Measurements from ENCODE around the gene P4HA2.
A peak's percentile ranks its signal among the peaks of the same experiment; 100 is the strongest.

P4HA2 gene

DNA sequence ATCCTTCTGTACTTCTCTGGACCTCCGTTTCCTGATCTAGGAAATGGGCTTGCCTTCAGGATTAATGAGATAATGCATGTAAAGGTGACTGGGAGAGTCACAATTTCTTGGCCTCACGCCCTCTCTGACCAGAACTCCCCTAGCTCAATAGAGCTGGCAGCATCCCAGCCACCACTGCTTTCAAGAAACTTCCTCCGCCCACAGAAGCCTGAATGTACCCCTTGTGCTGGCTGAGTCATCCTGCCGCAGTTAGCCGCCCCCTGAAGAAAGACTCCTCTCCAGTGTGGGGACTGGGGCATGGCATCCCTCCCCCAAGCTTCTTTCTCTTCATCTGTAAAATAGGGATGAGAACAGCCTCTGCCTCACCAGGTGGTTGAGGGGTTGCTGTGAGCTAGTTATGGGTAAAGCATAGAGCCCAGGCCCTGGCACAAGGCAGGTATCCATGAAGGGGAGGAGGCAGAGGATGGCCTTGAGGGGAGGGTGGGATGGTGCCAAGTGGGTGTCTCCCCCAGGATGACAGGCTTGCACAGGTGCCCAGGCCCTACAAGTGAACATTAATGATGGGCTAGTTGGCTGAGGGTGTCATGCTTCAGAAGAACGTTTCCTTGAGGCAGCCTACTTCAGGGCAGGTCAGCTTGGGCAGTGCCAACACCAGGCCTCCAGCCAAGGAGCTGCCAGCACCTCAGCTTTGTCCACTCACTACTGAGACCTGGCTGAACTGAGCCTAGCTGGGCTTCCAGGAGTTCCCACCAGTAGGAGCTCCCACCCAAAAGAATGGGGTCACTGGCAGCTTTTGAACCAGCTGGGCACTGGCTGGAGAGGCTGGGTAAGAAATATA lies 33.3 kb upstream of the P4HA2 start:
- TF ChIP-seq ISL1 (CRISPR knock-in tag; IDR thresholded peaks at IDR 0.05) (0 out of 2 replicates have a peak, but pooled peaks have one; percentile 7), ZFP3 (CRISPR knock-in tag; IDR thresholded peaks at IDR 0.05) (0 out of 2 replicates have a peak, but pooled peaks have one; percentile 35), RARB (CRISPR knock-in tag; IDR thresholded peaks at IDR 0.05) (no peak)
- no peak; the same call in 2 of the 3 replicates for ATAC-seq

- peak; percentile 4; the same call in 2 of the 3 replicates for ATAC-seq
- TF ChIP-seq TCF4 (CRISPR knock-in tag; IDR thresholded peaks at IDR 0.05; ENCODE audit: borderline replicate concordance), result no peak
- TF ChIP-seq ZC3H10 (CRISPR knock-in tag; IDR thresholded peaks at IDR 0.05), result no peak
- no peak for TF ChIP-seq ISL1 (CRISPR knock-in tag; IDR thresholded peaks at IDR 0.05)
- no peak for TF ChIP-seq PPARA (CRISPR knock-in tag; IDR thresholded peaks at IDR 0.05; ENCODE audit: borderline replicate concordance)
- TF ChIP-seq ARNTL (CRISPR knock-in tag; IDR thresholded peaks at IDR 0.05; ENCODE audit: borderline replicate concordance, low read depth), result no peak
- no peak for TF ChIP-seq SNAI2 (CRISPR knock-in tag; IDR thresholded peaks at IDR 0.05)
- TF ChIP-seq ZFP30 (CRISPR knock-in tag; IDR thresholded peaks at IDR 0.05), result no peak
Observed at GRCh38 chr5:132260051-132260450, 32.4 kb upstream of the P4HA2 start.

DNA sequence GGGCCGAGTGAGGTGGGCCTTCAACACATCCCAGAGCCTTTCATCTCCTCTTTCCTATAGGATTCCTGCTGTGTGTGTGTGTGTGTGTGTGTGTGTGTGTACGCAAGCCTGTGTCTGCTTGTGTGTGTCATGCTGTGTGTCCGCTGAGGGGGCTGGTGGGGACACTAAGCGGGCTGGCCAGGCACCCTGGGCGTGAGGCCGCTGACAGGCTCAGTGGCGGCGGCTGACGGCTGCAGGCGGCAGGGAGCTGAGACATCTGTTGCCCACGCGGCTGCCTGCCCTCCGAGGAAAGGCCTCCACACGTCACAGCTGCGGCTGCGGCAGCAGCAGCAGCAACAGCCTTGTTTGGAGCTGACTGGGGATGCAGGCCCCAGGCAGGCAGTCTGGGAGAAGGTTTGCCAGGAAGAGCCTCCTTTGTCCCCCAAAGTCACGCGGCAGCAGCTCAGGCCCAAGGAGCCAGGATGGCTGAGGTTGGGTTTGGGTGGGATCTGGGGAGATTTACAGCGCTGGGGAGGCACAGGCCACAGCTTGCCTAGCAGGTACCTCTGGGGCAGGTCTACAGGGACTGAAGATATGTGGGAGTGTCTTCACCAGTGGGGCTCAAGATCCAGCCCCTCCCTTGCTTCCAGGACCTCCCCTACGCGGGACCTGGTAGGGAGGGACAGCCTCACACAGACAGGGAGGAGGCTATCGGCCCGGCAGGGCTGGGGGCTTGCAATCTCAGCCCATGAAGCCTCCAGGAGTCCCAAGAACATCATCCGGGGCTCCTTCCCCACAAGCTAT lies 31.6 kb upstream of the P4HA2 start:
- TF ChIP-seq ZNF8 (CRISPR knock-in tag; IDR thresholded peaks at IDR 0.05) (no peak), BACH2 (CRISPR knock-in tag; IDR thresholded peaks at IDR 0.05; ENCODE audit: borderline replicate concordance) (no peak), ARNTL (CRISPR knock-in tag; IDR thresholded peaks at IDR 0.05; ENCODE audit: borderline replicate concordance, low read depth) (no peak), CSRNP3 (CRISPR knock-in tag; IDR thresholded peaks at IDR 0.05) (no peak), ZNF565 (CRISPR knock-in tag; conservative IDR thresholded peaks at IDR 0.05; ENCODE audit: low read depth) (no peak), ZFP3 (CRISPR knock-in tag; IDR thresholded peaks at IDR 0.05) (0 out of 2 replicates have a peak, but pooled peaks have one; percentile 23), OSR1 (CRISPR knock-in tag; IDR thresholded peaks at IDR 0.05) (no peak), ZC3H10 (CRISPR knock-in tag; IDR thresholded peaks at IDR 0.05) (no peak), CSDC2 (CRISPR knock-in tag; IDR thresholded peaks at IDR 0.05) (no peak; the same call in 1 of the 2 replicates), ISL1 (CRISPR knock-in tag; IDR thresholded peaks at IDR 0.05) (no peak), ZNF70 (CRISPR knock-in tag; IDR thresholded peaks at IDR 0.05) (no peak), PPARA (CRISPR knock-in tag; IDR thresholded peaks at IDR 0.05; ENCODE audit: borderline replicate concordance) (no peak), TSHZ2 (CRISPR knock-in tag; IDR thresholded peaks at IDR 0.05) (peak; percentile 85; the same call in 1 of the 2 replicates), SNAI2 (CRISPR knock-in tag; IDR thresholded peaks at IDR 0.05) (0 out of 2 replicates have a peak, but pooled peaks have one; percentile 31), GLIS3 (CRISPR knock-in tag; IDR thresholded peaks at IDR 0.05) (0 out of 2 replicates have a peak, but pooled peaks have one; percentile 38), ESRRG (CRISPR knock-in tag; IDR thresholded peaks at IDR 0.05) (no peak), CREB5 (CRISPR knock-in tag; IDR thresholded peaks at IDR 0.05; ENCODE audit: low read depth) (no peak), ZFP30 (CRISPR knock-in tag; IDR thresholded peaks at IDR 0.05) (no peak), TOX (CRISPR knock-in tag; IDR thresholded peaks at IDR 0.05; ENCODE audit: borderline replicate concordance) (no peak), TCF4 (CRISPR knock-in tag; IDR thresholded peaks at IDR 0.05; ENCODE audit: borderline replicate concordance) (peak; percentile 82)
- TF ChIP-seq, protein P1, sequence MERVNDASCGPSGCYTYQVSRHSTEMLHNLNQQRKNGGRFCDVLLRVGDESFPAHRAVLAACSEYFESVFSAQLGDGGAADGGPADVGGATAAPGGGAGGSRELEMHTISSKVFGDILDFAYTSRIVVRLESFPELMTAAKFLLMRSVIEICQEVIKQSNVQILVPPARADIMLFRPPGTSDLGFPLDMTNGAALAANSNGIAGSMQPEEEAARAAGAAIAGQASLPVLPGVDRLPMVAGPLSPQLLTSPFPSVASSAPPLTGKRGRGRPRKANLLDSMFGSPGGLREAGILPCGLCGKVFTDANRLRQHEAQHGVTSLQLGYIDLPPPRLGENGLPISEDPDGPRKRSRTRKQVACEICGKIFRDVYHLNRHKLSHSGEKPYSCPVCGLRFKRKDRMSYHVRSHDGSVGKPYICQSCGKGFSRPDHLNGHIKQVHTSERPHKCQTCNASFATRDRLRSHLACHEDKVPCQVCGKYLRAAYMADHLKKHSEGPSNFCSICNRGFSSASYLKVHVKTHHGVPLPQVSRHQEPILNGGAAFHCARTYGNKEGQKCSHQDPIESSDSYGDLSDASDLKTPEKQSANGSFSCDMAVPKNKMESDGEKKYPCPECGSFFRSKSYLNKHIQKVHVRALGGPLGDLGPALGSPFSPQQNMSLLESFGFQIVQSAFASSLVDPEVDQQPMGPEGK (CRISPR knock-in tag; IDR thresholded peaks at IDR 0.05; ENCODE audit: borderline replicate concordance), result no peak
- TF ChIP-seq, protein P2, sequence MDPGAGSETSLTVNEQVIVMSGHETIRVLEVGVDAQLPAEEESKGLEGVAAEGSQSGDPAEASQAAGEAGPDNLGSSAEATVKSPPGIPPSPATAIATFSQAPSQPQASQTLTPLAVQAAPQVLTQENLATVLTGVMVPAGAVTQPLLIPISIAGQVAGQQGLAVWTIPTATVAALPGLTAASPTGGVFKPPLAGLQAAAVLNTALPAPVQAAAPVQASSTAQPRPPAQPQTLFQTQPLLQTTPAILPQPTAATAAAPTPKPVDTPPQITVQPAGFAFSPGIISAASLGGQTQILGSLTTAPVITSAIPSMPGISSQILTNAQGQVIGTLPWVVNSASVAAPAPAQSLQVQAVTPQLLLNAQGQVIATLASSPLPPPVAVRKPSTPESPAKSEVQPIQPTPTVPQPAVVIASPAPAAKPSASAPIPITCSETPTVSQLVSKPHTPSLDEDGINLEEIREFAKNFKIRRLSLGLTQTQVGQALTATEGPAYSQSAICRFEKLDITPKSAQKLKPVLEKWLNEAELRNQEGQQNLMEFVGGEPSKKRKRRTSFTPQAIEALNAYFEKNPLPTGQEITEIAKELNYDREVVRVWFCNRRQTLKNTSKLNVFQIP (CRISPR knock-in tag; IDR thresholded peaks at IDR 0.05; ENCODE audit: borderline replicate concordance, low read depth), result no peak
- ATAC-seq, result peak; percentile 74

Data from SK-N-SH treated with all-trans-retinoic acid at 6 μM for 48 hours (cell line).